Right lung (tissue), 5 donors: Measurements from ENCODE around the gene GRIK4. TPM values are rescaled to one million over a fixed set of nuclear protein-coding genes. Genes with fewer than 3 reads are reported as not detected.

Experiments
- DNase-seq, 2 donors: peaks; one replicate each; pipeline ENCODE4 v3.0.0-alpha.2; 2013
- polyA plus RNA-seq, 5 donors: library from polyadenylated mRNA; unstranded; fragments of 120-200 nt; gene quantifications; one replicate each; pipeline versions ENCODE4 v1.2.1 to v1.2.3, GENCODE V29; 2013; ENCODE audit warnings: inconsistent platforms in 1 of 5, low replicate concordance in 1 of 5; ENCODE audit not compliant: insufficient read length in 5 of 5, insufficient read depth in 1 of 5

The GRIK4 gene
- polyA plus RNA-seq, 5 donors: 6.3 to 10.2 (median 8.3) TPM

DNA sequence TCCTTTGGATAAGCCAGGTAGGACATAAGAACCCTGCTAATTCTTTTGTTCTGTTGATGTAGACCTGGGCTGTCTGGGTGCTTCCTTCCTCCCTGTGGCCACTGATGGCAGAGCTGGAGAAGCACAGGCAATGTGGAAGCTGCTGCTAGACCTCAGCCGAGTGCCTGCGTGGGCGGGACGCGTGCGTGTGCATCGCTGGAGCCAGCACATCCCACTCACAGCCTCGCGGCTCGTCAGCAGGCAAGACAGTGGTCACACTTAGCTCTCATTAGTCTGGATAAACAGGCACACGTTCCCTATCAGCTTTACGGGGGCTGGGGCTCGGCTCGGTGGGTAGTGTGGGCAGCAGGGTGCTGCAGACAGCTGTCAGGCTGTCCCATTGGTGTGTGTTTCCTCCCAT lies 155.7 kb downstream of the GRIK4 start:
- no peak for DNase-seq

DNA sequence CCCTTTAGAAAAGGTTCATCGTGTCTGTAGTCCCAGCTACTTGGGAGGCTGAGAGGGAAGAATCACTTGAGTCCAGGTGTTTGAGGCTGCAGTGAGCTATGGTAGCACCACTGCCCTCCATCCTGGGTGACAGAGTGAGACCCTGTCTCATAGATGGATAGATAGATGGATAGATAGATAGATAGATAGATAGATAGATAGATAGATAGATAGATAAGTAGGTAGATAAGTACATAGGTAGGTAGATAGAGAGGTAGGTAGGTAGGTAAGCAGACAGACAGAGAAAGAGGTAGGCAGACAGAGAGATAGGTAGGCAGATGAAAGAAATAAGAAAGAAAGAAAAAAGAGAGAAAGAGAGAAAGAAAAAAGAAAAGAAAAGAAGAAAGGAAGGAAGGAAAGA lies 156.4 kb downstream of the GRIK4 start:
- DNase-seq: no peak

DNA sequence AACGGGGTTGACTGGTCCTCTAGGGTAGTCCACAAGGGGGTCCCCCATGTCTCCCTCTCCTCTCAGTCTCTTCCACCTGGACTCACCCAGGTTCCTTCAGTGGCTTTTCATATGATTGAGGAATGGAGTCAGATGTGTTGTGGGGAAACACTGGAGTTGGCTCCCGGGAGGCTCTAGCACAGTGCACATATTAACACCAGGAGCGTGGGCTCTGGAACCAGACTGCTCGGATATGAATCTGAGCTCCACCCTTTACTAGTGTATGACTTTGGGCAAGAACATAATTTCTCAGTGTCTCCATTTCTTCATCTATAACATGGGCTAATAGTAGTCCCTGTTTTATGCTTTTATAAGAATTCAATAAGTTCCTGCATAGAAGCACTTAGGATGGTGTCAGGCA lies 157.0 kb downstream of the GRIK4 start:
- DNase-seq: no peak

DNA sequence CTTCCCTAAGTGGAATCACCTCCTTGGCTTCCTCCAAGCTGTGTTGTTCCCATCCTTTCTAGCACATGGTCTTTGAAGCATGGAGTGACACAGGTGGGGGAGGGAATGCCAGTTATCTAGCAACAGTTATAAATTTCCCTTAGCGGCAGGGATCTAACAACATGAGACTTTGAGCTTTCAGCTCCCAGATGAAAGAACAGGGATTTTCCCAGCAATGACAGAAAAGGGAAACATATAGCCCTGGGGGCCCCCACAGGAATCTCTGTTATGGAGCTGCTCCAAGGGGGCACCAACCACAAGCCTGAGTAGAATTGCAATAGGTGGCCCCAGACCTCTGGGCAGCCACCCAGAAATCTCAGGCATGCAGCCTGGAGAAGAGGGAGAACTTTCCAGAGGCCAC lies 163.0 kb downstream of the GRIK4 start:
- no peak for DNase-seq

DNA sequence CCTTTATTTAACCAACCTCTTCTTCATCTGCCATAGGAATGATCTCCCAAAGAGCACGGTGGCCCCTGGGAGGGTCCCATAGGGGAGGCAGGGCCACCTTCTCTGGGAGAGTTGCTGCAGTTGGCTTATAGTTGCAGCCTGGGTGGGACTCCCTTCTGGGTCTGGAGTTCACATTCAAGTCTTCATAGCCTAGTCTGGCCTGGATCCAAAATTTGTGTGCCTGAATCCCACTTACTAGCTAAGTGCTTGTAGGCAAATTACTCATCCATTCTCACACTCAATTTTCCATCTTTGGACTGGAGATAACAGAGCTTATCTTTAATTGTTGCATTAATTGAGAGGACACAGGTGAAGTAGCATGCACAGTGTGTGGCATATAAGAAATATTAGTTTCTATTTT lies 163.6 kb downstream of the GRIK4 start:
- DNase-seq: no peak

DNA sequence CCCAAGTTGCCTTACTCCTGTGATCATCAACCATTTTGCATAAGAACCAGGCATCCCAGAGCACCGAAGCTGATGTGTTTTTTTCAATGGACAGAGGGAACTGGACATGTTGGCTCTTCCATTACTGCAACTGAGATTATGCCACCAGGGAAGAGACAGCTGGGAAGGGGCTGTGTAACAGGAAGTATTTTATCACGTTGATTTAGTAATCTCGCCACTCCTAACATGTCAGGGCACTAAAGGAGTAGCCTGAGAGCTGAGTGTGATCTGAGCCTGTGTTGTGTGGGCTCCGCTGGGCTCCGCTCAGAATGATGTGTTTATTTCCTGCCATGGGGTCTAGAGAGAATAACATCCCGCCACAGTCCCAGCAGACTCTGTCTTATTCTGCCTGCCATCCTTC lies 165.4 kb downstream of the GRIK4 start:
- DNase-seq: no peak

DNA sequence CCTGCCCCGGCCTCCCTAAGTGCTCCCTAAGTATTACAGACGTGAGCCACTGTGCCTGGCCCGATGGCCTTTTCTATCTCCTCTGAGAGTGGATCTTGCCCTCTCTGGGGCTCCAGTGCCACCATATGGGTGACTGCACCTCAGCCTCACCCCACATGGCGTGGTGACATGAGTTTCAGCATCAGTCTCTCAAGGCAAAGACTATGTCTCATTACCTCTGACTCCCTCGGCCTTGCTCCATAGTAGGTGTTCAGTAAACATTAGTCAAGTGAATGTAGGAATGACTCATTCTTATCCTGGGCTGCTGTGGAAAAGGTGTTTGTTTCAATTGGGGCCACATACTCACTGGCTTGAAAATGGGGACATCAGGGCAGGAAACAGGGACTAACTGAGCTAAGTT lies 168.8 kb downstream of the GRIK4 start:
- no peak for DNase-seq

DNA sequence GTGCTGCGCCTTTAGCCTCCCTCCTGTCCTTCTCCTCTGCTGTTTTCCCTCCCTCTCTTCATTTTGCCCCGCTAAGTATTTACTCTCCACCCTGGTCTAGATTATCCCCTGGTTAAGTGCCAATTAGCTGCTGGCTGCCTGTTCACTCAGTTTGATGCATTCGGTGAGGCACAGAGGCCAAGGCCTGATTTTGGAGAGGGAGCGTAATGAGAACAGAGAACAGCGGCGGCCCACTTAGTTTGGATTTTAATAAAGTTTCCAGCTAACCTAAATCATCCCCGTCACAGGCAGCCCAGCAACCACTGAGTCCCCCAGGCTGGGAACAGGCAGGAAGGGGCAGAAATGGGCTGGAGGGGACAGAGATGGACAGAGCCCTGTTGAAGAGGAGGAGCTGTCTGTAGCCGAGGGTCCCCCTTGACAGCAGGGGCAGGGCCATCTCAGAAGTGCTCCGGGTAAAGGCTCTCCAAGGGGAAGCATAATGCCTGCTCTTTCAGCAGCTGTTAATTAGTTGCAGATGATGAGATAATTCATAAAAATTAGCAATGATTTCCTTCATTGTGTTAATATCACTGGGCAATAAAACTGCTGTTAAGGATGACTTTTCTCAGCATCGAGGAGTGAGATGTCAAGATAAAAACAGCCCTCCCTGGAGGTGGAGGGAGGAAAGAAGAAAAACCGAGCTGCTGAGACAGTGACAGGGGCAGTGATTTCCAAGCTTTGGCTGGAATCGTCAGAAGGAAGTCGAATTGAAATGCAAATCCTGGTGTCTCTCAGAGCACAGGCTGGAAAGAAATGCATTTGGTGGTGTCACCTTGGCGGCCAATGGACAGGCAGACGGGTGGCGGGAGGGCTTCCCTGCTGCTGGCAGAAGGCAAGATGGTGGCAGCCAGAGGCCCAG lies 170.1 kb downstream of the GRIK4 start:
- DNase-seq: no peak

DNA sequence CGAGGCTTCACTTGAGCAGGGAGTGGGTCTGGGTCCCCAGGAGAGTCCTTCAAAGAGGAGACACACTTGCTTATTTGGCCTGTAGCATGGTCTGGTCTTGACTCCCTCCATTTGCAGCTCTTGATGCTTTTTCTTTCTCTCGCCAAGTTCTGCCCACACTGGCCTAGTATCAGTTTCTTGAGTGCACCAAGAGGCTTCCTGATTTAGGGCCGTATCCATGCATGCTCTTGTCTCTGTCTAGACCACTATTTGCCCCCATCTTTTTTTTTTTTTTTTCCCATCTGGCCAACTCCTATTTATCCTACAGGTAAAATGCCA lies 170.7 kb downstream of the GRIK4 start:
- DNase-seq: no peak

DNA sequence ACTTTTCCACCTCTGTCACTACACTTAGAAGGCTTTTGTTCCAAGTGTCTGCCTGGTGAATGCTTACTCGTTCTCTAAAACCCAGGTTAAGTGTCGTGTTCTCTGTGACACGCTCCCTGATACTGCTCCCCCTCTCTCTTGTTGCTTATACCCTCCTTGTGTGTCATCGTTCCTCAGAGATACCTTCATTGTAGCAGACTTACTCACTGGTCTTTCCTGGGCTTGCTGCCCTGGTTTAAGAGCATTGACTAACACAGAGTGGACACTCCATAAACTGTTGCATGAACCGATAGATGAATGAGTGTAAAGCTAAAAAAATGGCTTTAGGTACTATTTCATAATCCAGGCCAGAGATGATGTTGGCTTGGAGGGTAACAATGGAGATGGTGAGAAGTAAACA lies 171.3 kb downstream of the GRIK4 start:
- DNase-seq: no peak

DNA sequence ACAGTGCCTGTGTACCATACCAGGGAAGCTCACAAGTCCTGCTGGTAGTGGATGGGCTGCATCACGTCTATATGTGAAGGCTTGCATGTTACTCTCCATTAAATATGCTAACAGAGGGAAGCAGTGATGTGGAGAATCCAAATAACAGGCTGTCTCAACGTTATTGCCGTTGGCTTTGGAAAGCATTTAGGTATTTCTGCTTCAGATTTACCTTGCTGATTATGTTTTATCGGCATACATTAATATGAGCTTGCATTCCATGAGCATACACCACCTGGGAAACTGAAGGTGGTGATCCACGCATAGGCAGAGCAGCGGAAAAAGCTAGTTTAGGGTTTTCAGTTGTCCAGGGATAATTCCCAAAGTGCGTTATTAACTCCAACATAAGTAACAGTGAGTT lies 175.0 kb downstream of the GRIK4 start:
- DNase-seq: no peak

DNA sequence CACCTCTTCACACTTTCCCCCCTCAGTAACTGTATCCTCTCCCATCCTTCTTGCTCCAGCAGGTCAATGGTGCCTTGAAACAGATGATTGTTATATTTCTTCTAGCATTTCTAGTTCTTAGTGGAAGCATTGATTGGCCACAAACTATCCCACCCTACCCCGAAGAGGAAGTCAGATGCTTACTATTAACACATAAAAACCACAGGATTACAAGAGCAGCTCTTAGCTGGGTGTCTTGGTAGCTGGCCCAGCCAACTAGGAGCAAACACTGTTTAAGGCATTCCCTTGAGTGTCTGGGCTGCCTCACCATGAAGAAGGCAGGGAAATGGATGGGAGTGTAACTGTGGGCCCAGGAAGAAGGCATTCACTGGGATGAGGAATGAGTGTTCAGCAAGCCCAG lies 176.6 kb downstream of the GRIK4 start:
- no peak for DNase-seq

DNA sequence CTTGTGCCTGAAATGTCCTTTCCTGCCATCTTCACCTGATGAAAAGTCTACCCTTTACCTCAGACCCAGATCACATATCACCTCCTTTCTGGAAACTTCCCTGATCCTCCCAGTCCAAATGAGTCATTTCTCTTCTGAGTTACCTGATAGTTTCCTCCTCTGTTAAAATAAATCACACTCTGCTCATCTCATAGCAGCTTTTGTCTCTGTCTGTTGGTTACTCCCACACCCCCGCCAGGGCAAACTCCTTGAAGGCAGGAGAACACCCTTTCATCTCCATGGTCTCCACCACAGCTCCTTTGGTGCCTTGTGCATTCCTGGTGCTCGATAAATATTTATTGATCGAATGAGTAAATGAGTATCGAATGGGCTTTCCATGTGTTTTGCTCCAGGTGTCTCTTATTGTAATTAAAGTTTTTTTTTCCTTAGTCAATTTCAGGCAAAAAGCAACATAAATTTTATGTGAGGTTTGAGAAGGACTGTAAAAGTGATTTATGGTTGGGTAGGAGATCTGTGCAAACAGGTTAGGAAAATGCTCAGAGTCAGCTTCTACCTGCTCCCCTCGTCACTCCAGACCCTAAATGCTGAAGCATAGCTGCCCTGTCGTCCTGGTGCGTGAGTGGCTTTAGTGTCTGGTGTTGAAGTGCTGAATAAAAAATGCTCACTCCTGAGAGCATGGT lies 178.2 kb downstream of the GRIK4 start:
- no peak for DNase-seq

DNA sequence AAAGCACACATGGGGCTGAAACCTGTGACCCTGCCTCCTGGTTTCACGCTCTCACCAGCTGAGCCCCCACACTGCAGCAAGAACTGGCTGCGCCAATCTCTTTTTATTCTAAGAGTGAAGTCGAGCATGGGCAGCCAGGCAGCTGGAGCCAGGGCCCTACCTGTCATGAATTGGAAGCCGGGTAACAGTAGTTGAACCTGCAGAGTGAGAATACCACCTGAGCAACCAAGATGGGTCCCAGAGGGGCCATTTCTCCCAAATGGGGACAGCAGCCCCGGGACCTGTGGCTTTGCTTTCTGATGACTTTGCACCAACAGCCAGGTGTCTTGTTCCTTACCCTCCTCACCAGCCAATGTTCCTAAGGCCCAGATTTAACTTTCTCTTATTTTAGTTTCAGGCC lies 178.9 kb downstream of the GRIK4 start:
- no peak for DNase-seq

DNA sequence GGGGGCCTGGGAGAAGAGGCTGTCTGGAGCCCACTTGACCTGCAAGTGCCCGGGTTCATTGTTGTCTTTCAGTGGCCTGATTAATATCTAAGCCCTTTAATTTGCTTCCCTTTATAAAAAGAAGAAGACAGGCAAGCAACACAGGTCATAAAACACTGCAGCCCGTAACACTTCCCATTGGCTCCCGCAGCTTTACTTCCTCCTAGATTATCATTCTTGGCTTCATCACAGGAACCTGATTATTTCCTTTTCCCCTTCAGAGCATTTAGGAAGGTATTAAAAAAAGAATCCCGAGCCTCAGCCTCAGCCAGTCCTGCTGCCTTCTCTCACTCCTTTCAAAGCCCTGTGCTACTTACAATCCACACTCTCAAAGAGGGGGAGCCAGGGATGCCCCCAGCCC lies 183.2 kb downstream of the GRIK4 start:
- DNase-seq: no peak

DNA sequence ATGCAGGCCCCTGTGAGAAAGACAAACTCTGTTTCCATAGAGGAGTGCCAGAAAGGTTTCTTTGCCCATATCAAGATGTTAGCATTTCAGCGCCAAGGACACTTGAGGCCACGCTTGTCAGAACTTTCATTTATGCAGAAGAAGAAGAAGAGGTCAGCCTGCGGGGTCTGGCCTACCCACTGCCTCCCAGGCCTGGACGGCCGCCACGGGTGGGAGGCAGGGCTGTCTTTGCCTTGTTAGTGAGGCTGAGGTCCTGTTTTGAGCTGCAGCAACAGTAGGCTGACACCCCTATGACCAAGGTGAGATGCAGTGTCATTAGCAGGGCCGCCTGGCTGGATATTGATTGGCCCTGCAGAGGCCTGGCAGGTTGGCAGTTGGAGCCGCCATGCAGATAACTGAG lies 183.9 kb downstream of the GRIK4 start:
- no peak for DNase-seq

DNA sequence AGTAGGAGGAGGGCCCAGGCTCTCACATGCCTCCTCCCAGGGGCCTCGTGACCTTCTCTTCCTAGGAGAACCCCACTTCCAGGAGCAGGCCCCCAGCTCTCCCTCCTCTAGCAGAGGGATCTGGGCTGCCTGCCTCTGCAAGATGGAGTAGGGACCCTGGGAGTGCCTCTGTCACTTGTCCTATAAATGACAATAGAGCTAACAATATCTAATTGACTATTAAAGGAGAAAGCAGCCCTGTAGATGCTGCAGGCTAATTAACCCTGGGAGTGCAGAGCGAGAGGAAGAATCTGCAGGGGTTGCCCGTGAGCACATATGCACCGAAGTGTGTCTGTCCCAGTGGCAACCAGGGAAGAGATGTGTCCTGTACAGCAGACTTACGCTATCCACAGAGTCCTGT lies 184.4 kb downstream of the GRIK4 start:
- no peak for DNase-seq

DNA sequence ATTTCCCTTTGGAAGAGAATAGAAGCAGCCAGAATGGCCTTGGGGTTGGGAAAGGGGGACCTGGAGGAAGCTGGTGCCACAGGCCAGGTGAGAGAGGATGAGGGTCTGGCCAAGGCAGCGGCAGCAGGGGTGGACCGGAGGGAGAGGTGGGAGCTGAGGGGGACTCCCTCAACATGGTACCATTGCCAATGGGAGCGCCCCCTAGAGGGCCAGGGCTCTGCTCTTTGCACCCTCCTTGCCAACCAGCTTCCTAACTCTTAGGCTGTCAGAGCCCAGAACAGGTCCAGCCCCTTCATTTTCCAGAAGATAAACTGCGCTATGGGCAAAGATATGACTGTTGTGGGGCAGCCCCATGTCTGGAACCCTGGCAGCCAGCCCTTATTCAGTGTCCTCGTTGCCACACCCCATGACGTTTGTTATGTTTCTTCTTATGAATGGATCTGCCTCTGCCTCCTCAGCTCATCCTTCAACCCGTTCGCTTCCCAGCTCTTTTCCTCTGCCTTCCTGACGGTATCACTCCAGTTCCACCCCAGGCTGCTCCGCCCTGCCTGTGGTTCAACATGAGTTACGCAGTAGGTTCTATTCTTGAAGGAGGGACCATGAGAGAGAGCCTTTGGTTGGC lies 185.2 kb downstream of the GRIK4 start:
- no peak for DNase-seq

DNA sequence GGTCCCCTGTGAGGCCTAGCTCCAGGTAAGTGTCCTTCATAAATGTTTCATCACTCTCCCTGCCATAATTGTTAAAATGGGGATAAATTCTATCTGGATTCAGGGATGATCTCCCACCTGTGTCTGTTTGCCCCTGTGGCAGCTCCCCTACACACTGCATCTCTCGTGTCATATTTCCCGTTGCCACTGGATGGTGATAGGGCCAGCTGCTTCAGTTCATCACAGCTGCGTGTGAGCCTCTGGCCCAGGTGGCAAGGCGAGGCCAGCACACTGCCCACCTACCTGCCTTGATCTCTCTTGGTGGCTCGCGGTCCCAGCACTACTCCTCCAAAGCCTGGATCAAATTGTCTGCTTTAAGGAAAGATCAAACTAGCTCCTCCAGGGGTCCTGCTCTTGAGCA lies 187.4 kb downstream of the GRIK4 start:
- no peak for DNase-seq

DNA sequence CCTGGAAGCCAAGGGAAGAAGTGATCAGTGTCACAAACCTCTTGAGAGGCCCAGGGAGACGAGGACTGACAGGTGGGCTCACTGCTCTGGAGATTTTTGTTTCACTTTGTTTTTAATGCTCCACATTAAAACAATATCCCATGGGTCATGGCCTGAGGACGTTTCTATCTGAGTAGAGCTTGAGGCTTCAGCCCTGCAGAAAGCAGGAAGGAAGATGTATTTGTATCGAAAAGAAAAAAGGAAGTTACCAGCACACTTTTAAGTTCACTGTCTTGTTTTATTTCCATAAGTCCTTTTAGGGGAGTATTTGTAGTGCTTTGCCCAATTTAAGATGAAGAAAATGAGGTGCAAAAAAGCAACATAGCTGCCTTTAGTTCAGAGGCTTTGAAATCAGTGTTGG lies 191.1 kb downstream of the GRIK4 start:
- DNase-seq: no peak

DNA sequence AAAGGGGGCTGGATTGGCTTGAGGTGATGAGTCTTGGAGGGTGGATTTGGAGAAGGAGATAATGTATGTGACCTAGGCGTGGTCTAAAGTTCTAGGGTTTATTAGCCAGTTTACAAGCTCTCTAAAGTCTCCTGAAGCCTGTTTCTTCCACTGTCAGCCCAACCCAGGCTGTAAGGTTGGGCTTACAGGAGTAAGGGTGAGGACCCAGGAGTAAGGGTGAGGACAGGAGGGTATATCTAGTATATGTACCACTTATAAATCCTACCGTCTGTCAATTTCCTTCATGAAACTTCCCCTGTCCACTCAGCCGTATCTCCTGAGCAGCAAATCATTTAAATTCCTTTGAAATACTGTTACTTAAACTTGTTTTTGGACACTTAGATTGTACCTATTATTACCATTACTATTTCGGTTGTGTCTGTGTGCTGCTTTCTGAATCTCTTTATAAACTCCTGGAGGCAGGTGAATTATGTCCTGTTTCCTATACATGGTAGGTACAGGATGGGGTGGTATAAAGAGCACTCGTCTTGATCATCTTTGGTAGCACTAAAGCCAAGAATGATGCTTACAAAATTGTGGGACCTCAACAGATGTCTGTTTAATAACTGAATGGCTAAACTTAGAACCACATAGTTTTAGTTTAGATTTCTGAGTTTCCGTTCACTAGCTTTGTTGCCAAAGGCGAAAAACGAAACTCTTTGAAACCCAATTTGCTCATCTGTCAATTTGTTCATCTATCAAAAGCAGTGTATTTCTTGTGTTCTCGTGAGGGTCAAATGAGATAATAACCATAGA lies 192.0 kb downstream of the GRIK4 start:
- DNase-seq: no peak

DNA sequence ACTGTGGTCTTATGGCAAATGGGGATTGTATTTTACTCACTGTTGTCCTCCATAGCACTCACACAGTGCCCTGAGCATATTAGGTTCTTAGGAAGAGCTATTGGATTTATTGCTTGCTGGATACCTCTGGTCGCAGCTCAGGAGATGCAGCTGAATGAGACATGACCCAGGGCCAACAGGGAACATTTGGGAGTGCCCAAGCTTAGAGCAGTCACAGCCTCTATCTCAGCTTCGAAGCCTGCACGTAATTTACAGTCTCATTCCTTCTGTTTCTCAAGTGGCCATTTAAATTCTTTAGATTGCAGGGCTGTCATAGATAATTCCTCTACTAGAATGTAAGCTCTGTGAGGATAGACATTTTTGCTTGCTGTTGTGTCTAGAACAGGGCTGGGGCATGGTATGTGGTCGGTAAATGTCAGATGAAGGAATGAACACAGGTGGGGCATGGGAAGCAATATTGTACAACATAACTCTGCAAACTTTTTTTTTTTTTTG lies 192.8 kb downstream of the GRIK4 start:
- DNase-seq: no peak
